DND-41 (cell line): ENCODE measurements around the gene GTF2H1.

Source experiments
- EZH2 ChIP-seq: IDR thresholded peaks from 3 replicates; pipeline ENCODE4 v1.6.1; 2012; ENCODE audit warnings: borderline replicate concordance, low read depth, mild to moderate bottlenecking, moderate library complexity, low read length, inconsistent platforms; ENCODE audit not compliant: severe bottlenecking
- TF ChIP-seq, protein P1 (sequence below): IDR thresholded peaks from 2 replicates; pipeline ENCODE4 v1.5.1; 2012; ENCODE audit warnings: borderline replicate concordance, low read length, moderate library complexity, mild to moderate bottlenecking; ENCODE audit not compliant: poor library complexity, severe bottlenecking; ENCODE audit errors: extremely low read depth

DNA sequence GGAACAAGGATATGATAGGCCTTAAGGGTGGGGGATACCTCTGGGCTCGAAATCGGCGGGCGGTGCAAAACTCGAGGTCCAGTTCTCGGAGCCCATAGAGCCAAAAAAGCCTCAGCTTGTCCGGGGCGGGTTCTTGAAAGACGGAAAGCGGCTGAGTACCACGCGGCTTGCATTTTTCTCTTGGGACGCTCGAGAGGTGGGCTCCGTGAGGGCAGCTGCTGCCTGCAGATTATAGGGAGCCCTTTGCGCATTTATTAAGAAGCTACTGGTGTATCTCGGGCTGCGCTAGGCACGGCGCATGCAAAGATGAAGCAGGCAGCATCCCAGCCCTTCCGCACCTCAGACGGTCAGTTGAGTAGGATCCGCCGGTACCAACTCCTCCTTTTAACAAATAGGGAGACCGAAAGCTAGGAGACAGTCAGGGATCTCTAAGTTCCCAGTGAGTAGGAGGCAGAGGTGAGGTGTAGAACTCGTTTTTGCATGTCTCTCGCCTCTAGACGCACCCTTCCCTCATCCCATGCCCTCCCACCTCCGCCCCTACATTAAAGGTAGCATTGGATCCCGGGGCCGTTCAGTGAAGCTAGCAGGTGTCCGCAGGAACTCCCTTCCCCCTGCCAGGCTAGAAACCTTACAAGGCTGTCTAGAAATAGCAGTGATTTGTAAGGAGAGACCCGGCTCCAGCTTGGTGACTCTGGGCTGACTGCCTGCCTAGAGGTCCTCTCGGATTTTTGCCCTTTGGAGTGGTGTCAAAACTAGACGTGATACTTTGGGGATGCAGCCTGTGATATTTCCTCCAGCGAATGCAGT, 72.8 kb downstream of the GTF2H1 start:
- TF ChIP-seq, protein P1, sequence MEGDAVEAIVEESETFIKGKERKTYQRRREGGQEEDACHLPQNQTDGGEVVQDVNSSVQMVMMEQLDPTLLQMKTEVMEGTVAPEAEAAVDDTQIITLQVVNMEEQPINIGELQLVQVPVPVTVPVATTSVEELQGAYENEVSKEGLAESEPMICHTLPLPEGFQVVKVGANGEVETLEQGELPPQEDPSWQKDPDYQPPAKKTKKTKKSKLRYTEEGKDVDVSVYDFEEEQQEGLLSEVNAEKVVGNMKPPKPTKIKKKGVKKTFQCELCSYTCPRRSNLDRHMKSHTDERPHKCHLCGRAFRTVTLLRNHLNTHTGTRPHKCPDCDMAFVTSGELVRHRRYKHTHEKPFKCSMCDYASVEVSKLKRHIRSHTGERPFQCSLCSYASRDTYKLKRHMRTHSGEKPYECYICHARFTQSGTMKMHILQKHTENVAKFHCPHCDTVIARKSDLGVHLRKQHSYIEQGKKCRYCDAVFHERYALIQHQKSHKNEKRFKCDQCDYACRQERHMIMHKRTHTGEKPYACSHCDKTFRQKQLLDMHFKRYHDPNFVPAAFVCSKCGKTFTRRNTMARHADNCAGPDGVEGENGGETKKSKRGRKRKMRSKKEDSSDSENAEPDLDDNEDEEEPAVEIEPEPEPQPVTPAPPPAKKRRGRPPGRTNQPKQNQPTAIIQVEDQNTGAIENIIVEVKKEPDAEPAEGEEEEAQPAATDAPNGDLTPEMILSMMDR, result no peak
- TF ChIP-seq EZH2, result no peak
